NCI-H146 treated with DMSO at 0.1 percent for 48 hours (cell line): ENCODE results near the gene IL4R.
"Not testable (repeated sequence)": the region's sequence is repeated elsewhere in the genome, so short reads cannot be mapped to it uniquely, and the experiment has no call there.

ENCODE experiments used
- DNase-seq: peaks from one replicate; lab custom pipeline; 2025; ENCODE audit not compliant: unreplicated experiment; lab: John Stamatoyannopoulos, UW

Gene IL4R

GRCh38 chr16:27377666-27378485 lies 64.1 kb downstream of the IL4R start:
- DNase-seq = no peak

GRCh38 chr16:27378871-27379481 lies 65.2 kb downstream of the IL4R start:
- no peak for DNase-seq

- DNase-seq = no peak
Measured at GRCh38 chr16:27379919-27380318, 66.1 kb downstream of the IL4R start.

- DNase-seq = no peak
Measured at GRCh38 chr16:27381236-27381635, 67.5 kb downstream of the IL4R start.

GRCh38 chr16:27381974-27382855 lies 68.4 kb downstream of the IL4R start:
- DNase-seq = no peak

- DNase-seq = no peak
Measured at GRCh38 chr16:27383556-27384243, 69.9 kb downstream of the IL4R start.

- no peak for DNase-seq
Measured at GRCh38 chr16:27384425-27384824, 70.7 kb downstream of the IL4R start.

- no peak for DNase-seq
Measured at GRCh38 chr16:27385398-27385797, 71.6 kb downstream of the IL4R start.

GRCh38 chr16:27386674-27387073 lies 72.9 kb downstream of the IL4R start:
- no peak for DNase-seq

GRCh38 chr16:27387724-27388123 lies 74.0 kb downstream of the IL4R start:
- no peak for DNase-seq

GRCh38 chr16:27389272-27389961 lies 75.6 kb downstream of the IL4R start:
- no peak for DNase-seq

- DNase-seq = no peak
Measured at GRCh38 chr16:27390151-27390550, 76.4 kb downstream of the IL4R start.

- no peak for DNase-seq
Measured at GRCh38 chr16:27392671-27393070, 78.9 kb downstream of the IL4R start.

GRCh38 chr16:27394516-27394915 lies 80.7 kb downstream of the IL4R start:
- no peak for DNase-seq

GRCh38 chr16:27398341-27398893 lies 84.6 kb downstream of the IL4R start:
- DNase-seq = not testable (repeated sequence)

GRCh38 chr16:27398894-27399853 lies 85.4 kb downstream of the IL4R start:
- DNase-seq = no peak

GRCh38 chr16:27399969-27400368 lies 86.2 kb downstream of the IL4R start:
- no peak for DNase-seq

GRCh38 chr16:27400751-27401620 lies 87.2 kb downstream of the IL4R start:
- DNase-seq = no peak
